Brain microvascular endothelial cell (primary cell): ENCODE results near the gene STK32C.

Experiments
- DNase-seq: peaks from one replicate; pipeline ENCODE4 v3.0.0-alpha.2; 2020
- H3K27ac ChIP-seq: fragments of 250-450 bp; sonication (Bioruptor Pico); 2 replicates; pipeline ENCODE4 v1.5.1; 2020; ENCODE audit warnings: mild to moderate bottlenecking, moderate library complexity
- H3K27me3 ChIP-seq: fragments of 250-450 bp; sonication (Bioruptor Pico); replicated peaks from 2 replicates; pipeline ENCODE4 v1.5.1; 2020; ENCODE audit warnings: mild to moderate bottlenecking
- H3K36me3 ChIP-seq: fragments of 250-450 bp; sonication (Bioruptor Pico); replicated peaks from 2 replicates; pipeline ENCODE4 v1.5.1; 2020; ENCODE audit warnings: mild to moderate bottlenecking
- H3K4me3 ChIP-seq: 2 replicates; pipeline ENCODE4 v1.5.1; 2011; ENCODE audit warnings: low read depth, mild to moderate bottlenecking, control low read depth, low read length, moderate library complexity
- in situ Hi-C: cut with HindIII; loops from 2 replicates; pipeline ENCODE4 v1.10.0; 2017; ENCODE audit warnings: low sequenced_read_pairs, low pct_ligation_motif_present
- TF ChIP-seq, protein P1 (sequence below): IDR thresholded peaks from 2 replicates; pipeline ENCODE4 v1.5.1; 2011; ENCODE audit warnings: low read depth, mild to moderate bottlenecking, moderate library complexity, low read length, control low read depth, inconsistent platforms; ENCODE audit errors: missing control alignments

The STK32C gene

GRCh38 chr10:132200344-132201110 is 107.2 kb downstream of the STK32C start:
- no peak overlapping the region for H3K27ac ChIP-seq
- no peaks in the 10 kb centered on the region for H3K36me3 ChIP-seq
- no peaks in the 10 kb centered on the region for H3K27me3 ChIP-seq
- no peak for DNase-seq
- H3K4me3 ChIP-seq, result no peak overlapping the region
- TF ChIP-seq, protein P1, sequence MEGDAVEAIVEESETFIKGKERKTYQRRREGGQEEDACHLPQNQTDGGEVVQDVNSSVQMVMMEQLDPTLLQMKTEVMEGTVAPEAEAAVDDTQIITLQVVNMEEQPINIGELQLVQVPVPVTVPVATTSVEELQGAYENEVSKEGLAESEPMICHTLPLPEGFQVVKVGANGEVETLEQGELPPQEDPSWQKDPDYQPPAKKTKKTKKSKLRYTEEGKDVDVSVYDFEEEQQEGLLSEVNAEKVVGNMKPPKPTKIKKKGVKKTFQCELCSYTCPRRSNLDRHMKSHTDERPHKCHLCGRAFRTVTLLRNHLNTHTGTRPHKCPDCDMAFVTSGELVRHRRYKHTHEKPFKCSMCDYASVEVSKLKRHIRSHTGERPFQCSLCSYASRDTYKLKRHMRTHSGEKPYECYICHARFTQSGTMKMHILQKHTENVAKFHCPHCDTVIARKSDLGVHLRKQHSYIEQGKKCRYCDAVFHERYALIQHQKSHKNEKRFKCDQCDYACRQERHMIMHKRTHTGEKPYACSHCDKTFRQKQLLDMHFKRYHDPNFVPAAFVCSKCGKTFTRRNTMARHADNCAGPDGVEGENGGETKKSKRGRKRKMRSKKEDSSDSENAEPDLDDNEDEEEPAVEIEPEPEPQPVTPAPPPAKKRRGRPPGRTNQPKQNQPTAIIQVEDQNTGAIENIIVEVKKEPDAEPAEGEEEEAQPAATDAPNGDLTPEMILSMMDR, result no peak
- in situ Hi-C loops, result no loop called here

DNA sequence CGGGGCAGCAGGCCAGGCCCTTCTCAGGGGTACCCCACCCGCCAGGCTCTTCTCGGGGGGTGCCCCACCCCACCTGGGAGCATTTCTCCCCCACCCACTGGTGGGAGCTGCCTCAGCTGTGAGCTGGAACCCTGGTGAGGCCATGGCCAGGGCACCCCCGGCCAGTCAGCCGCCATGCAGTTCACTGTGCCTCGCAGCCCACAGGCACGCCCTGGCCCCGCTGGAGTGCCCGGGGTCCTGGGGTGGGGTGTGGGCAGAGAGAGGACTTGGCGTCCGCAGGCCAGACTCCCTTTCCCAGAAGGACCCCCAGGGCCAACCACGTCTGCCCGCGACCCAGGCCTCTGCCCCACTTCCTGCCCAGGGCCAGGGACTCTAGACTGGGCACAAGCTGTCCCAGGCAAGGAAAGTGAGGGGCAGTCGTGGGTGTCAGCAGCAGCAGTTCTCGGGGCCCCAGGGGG is 107.9 kb downstream of the STK32C start:
- Histone ChIP-seq H3K36me3 (no peaks in the 10 kb centered on the region), H3K27me3 (no peaks in the 10 kb centered on the region), H3K27ac (no peak overlapping the region), H3K4me3 (no peak overlapping the region)
- DNase-seq, result no peak
- in situ Hi-C loops, result no loop called here
- TF ChIP-seq, protein P1, result no peak

DNA sequence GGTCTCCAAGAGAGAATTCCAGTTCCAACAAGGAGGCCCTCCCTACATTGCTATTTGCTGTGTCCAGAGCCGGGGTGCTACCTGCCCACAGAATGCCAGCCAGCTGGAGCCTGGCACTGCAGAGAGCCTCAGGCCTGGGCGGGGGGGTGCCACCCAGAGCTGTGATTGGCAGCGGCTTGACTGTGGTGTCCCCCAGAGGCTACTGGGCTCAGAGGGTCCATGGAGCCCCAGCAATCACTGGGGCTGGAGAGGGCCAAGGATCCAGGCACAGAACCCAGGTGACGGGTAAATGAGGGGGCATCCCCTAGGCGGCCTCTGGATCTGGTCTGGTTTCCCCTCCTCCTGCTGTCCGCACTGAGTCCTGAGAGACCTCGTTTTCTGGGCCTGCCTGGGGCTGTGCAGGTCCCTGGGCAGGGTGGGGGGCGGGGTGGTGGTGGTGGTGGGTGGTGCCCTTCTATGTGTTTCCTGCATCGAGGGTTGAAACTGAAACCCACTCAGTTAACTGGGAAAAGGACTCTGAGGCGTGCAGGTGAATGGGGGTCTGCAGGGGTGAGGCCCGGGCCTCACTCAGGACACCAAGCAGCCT is 108.4 kb downstream of the STK32C start:
- H3K4me3 ChIP-seq, result no peak overlapping the region
- TF ChIP-seq, protein P1, result no peak
- no peak overlapping the region for H3K27ac ChIP-seq
- H3K27me3 ChIP-seq, result no peaks in the 10 kb centered on the region
- DNase-seq, result no peak
- no peaks in the 10 kb centered on the region for H3K36me3 ChIP-seq
- in situ Hi-C loops, result no loop called here

DNA sequence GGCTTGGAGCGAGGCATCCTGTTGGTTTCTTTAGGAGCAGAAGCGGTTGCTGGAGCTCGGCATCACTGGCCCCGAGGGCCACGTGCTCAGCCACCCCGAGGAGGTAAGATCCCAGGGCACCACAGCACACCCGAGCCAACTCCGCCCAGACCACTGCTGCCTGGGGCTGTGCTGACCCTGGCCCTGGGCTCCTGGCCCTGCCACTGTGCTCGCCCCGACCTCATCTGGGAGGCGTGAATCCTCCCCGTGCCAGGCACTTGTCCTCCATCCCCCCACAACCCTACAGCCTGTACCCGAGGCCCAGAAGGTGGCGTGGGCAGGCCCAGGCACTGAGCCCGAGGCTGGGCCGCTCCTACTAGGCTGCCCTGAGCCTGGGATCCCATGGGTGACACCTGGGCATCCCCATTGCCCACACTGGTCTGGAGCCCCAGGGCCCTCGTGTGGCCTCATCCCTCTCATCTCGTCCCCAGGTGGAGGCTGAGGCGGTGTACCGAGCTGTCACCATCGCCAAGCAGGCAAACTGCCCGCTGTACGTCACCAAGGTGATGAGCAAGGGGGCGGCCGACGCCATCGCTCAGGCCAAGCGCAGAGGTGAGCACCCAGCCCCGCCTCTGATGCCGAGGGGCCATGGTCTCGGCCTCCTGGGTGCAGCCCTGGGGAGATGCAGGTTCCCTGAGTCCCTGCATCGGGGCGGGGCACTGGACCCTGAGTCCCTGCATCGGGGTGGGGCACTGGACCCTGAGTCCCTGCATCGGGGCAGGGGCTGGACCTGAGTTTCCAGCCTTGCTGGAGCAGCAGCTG is 109.2 kb downstream of the STK32C start:
- TF ChIP-seq, protein P1, result no peak
- in situ Hi-C loops, result no loop called here

GRCh38 chr10:132198068-132198370 is 109.7 kb downstream of the STK32C start:
- Histone ChIP-seq H3K27me3 (no peaks in the 10 kb centered on the region), H3K4me3 (no peak overlapping the region), H3K27ac (no peak overlapping the region), H3K36me3 (no peaks in the 10 kb centered on the region)
- DNase-seq, result no peak
- in situ Hi-C loops, result no loop called here
- TF ChIP-seq, protein P1, result no peak

More for the DNA sequence above, 109.2 kb downstream of the STK32C start:
- no peaks in the 10 kb centered on the region for H3K36me3 ChIP-seq
- H3K4me3 ChIP-seq, result no peak overlapping the region
- no peak for DNase-seq
- no peaks in the 10 kb centered on the region for H3K27me3 ChIP-seq
- H3K27ac ChIP-seq, result no peak overlapping the region
